Measurements from ENCODE around the gene AOX1. TPM values are rescaled to one million over a fixed set of nuclear protein-coding genes. Genes with fewer than 3 reads are reported as not detected.
A peak's percentile ranks its signal among the peaks of the same experiment; 100 is the strongest.
"Not testable (repeated sequence)": the region's sequence is repeated elsewhere in the genome, so short reads cannot be mapped to it uniquely, and the experiment has no call there.

AOX1 gene
- total RNA-seq, 2 experiments from 2014 or later: 0.19 TPM; not detected in 1

DNA sequence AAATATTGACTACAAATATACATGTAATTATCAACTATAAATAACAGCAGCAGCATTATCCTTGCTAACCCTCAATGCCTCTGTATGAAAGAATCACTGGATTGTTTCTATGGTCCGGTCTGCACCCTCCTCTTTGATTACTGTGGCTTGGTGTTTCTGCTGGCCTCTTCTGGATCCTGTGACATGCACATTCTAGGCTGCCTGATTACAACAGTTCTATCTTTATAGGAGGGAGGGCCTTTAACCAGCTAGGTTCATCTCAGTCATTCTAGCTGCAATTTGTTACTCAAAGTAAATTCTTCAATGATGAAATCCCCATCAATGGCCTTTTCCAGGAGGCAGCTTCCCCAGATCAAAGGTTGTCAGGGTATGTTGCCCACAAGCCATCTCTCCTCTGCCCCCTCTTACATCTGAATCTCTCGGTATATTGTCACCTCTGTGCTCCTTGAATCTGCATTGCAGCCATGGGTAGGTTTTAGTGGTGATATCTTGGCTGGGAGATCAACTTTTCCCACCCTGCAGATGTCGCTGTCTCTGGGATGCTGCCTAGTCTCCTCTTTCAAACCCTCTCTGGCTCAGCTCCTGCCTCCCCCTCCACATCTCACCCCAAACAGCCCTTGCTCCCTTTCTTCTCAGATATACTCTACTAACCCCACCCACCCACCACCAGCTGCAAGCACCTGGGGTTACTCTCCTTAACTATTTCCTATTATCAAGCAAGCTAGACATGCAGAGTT, 119.7 kb downstream of the AOX1 start:
- no peaks in the 10 kb centered on the region for H3K36me3 Mint-ChIP-seq
- peaks cover 25% of the 10 kb centered on the region for H3K4me1 Mint-ChIP-seq
- H3K27me3 Mint-ChIP-seq: peaks cover 10% of the 10 kb centered on the region
- DNase-seq: no peak
- H3K27ac Mint-ChIP-seq: peak overlapping the region; percentile 35
- H3K4me3 Mint-ChIP-seq: no peak overlapping the region
- no peaks in the 10 kb centered on the region for H3K9me3 Mint-ChIP-seq

DNA sequence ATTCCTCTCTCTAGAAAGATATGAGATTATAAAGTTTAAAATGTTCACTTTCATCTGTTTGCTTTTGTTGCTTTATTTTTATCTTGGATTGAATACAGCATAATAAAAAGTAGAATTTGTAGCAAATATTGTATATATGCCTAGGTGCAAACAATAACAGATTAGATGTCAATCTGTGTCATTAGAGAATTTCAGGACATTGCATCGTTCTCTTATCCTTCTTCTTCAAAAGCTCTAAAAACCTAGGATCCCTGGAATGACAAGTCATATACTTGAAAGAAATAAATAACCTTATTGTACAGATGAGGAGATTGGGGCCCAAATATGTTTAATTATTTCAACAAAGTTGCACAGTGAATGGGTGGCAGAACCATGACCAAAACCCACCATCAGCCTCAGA, 123.1 kb downstream of the AOX1 start:
- no peak for DNase-seq
- H3K27ac Mint-ChIP-seq: no peak overlapping the region
- H3K9me3 Mint-ChIP-seq: no peaks in the 10 kb centered on the region
- H3K27me3 Mint-ChIP-seq: no peaks in the 10 kb centered on the region
- H3K4me3 Mint-ChIP-seq: no peak overlapping the region
- no peaks in the 10 kb centered on the region for H3K36me3 Mint-ChIP-seq
- H3K4me1 Mint-ChIP-seq: peaks cover 31% of the 10 kb centered on the region

DNA sequence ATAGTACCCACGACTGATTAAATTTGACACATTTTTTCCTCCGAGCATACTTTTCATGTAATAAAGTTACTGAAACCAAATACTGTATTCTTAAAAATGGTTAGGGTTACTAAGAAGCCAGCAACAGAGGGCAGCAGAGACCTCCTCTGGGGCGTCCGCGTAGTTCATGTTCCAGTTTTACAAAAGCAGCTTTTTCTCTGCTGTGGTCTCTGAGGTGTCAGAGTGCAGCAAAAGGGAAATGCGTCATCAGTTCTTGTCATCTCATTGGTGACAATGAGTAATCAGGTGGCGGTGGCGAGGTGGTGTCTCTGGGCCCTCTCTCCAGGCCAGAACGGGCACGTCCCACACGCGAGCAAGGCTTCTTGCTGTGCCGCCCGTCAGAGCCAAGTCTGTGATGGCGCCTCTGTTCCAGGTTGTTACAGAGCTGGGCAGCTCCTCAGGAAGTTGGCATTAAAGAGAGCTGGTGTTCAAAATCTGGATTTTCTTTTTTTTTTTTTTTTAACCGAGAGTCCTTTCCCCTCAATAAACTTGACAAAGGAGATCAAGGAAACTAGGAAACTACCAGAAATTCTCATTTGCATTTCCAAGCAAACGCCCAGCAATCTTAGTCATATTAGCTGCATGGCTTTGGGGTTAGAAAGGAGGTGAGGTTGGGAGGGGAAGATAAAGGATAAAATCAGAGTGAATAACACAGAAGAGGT, 127.3 kb downstream of the AOX1 start:
- no peaks in the 10 kb centered on the region for H3K9me3 Mint-ChIP-seq
- H3K4me1 Mint-ChIP-seq: peaks cover 28% of the 10 kb centered on the region
- H3K36me3 Mint-ChIP-seq: no peaks in the 10 kb centered on the region
- H3K27me3 Mint-ChIP-seq: peaks cover 4% of the 10 kb centered on the region
- DNase-seq: peak; percentile 94
- peak overlapping the region; percentile 76 for H3K4me3 Mint-ChIP-seq
- H3K27ac Mint-ChIP-seq: peak overlapping the region; percentile 100

- Mint-ChIP-seq H3K9me3 (no peaks in the 10 kb centered on the region), H3K4me3 (peak overlapping the region; percentile 76), H3K27me3 (peaks cover 4% of the 10 kb centered on the region), H3K36me3 (no peaks in the 10 kb centered on the region), H3K4me1 (peaks cover 28% of the 10 kb centered on the region), H3K27ac (peak overlapping the region; percentile 100)
- DNase-seq: no peak
Measured at GRCh38 chr2:200713704-200714064, 127.9 kb downstream of the AOX1 start.

DNA sequence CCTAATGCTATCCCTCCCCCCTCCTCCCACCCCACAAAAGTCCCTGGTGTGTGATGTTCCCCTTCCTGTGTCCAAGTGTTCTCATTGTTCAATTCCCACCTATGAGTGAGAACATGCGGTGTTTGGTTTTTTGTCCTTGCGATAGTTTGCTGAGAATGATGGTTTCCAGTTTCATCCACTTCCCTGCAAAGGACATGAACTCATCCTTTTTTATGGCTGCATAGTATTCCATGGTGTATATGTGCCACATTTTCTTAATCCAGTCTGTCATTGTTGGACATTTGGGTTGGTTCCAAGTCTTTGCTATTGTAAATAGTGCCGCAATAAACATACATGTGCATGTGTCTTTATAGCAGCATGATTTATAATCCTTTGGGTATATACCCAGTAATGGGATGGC, 129.2 kb downstream of the AOX1 start:
- H3K4me1 Mint-ChIP-seq: peaks cover 25% of the 10 kb centered on the region
- H3K36me3 Mint-ChIP-seq, H3K27ac Mint-ChIP-seq, H3K4me3 Mint-ChIP-seq, H3K9me3 Mint-ChIP-seq, DNase-seq, H3K27me3 Mint-ChIP-seq: not testable (repeated sequence)

DNA sequence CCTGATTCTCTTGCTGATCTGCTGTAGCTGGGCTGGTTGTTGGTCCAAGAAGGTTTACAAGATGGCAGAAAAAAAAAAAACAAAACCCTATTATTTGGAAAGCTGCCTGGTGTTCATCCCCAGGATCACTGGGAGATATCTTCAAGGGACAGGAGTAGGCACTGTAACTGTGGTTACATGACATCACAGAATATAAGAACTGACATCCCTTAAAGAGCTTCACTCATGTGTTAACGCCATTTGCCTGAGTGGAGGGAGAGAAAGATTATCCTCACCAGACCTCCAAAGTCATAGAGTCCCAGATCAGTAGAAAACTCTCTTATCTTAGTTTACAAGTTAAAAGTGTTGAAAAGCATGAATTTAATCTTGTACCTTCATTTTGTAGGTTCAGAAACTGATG, 130.6 kb downstream of the AOX1 start:
- peaks cover 5% of the 10 kb centered on the region for H3K9me3 Mint-ChIP-seq
- peaks cover 4% of the 10 kb centered on the region for H3K27me3 Mint-ChIP-seq
- no peak overlapping the region for H3K27ac Mint-ChIP-seq
- H3K4me3 Mint-ChIP-seq: no peak overlapping the region
- H3K4me1 Mint-ChIP-seq: peaks cover 18% of the 10 kb centered on the region
- no peak for DNase-seq
- no peaks in the 10 kb centered on the region for H3K36me3 Mint-ChIP-seq

Other genes with a start within 250 kb of the AOX1 start
- 10 to 100 TPM; 17.7 to 18.9 TPM for gene KCTD18, start 75.9 kb upstream of the AOX1 start, total RNA-seq
- 10 to 100 TPM; 36.9 to 37.6 TPM for gene SGO2, start 59.8 kb upstream of the AOX1 start, total RNA-seq
- gene BZW1, start 225.9 kb downstream of the AOX1 start, total RNA-seq: 100 to 1,000 TPM; 549 to 557 TPM

All from activated naive CD8-positive, alpha-beta T cell treated with anti-CD3 and anti-CD28 coated beads for 36 hours (primary cell).